Measurements from ENCODE around the gene PCID2.

The PCID2 gene

DNA sequence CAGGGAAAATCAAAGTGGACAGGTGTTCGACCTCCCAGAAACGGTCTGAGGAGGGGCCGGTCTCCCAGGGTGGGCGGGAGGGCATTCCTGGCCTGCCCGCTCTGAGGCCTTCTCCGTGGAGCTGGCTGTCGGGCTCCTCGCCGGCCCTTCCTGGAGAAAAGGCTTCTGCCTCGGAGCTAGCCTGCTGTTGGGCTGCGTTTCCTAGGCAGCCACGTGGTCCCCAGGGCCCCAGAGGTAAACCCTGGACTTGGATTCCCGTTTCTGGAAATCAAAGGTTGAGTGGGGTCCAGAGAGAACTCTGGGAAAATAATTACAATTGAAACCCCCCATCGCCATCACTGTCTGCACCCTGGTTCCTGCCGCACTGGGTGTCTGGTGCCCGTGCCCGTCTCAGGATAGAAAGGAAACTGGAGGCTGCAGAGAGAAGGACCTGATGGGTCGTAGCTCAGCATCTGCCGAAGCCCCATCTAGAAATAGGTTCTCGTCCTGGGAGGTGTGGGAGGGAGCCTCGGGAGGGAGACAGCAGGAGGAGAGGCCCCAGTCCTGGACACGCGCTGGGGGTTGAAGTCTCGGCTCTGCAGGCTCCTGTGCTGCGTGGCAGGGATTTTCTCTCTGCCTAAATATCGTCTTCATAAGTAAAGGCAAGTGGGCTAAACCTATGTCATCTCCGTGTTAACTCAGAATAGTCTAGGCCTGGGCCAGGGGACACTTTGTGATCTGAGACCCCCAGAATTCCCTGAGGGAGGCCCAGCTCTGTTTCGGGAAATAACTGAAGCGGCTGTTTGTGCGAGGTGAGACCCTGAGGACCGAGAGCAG lies 57.7 kb downstream of the PCID2 start:
- H3K4me1 Mint-ChIP-seq = peaks cover 23% of the 10 kb centered on the region
- H3K27me3 Mint-ChIP-seq (ENCODE audit: low read depth) = peaks cover 12% of the 10 kb centered on the region

DNA sequence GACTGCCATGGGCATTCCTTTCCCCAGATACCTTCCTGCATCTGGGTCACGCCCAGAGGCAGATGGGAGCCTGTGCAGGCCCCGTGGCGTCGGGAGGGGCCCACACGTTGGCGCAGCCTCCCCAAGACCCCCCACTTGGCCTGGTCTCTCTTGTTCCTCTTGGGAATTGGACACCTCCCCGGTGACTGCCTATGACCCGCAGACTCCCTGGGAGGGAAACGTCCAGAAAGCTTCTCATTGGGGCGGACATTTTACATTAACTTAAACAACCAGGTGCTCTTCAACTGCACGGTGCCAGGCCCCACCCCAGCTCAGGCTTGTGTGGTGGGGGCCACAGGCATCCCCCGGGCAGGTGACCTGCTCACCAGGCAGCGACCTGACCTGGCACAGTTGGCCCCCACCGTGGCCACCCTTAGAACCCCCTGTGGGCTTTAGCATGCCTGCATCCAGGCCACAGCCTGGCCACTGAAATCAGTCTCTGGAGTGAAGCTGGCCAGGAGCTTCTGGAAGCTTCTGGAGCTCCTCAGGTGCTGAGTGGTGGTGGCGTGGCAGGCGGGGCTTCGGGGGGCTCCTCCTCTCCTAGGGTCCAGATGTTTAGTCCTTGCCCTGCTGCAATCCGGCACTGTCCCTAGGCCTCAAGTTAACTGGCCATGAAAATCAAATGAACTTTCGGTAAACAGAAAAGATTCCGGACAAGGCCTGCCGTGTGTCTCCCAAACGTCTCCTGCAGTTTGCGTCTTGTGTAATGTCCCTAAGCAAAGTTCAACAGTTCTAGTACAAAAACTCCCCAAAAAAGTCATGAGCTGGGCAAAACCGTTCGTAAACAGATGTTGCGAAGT lies 58.5 kb downstream of the PCID2 start:
- Mint-ChIP-seq H3K36me3 (ENCODE audit: low read depth) (no peaks in the 10 kb centered on the region), H3K27me3 (ENCODE audit: low read depth) (peaks cover 12% of the 10 kb centered on the region), H3K4me1 (peaks cover 21% of the 10 kb centered on the region), H3K9me3 (no peaks in the 10 kb centered on the region), H3K27ac (peak overlapping the region in 2 of 3 experiments; percentile 22 to 49), H3K4me3 (no peak overlapping the region)
- no peak for TF ChIP-seq CTCF (IDR thresholded peaks at IDR 0.05; ENCODE audit: unreplicated experiment in 3 of 3)

More for the DNA sequence above, 57.7 kb downstream of the PCID2 start:
- Mint-ChIP-seq H3K36me3 (ENCODE audit: low read depth) (no peaks in the 10 kb centered on the region), H3K4me3 (peak overlapping the region; percentile 43 to 65 (median 49)), H3K27ac (peak overlapping the region in 2 of 3 experiments; percentile 22 to 84), H3K9me3 (no peaks in the 10 kb centered on the region)
- TF ChIP-seq CTCF (IDR thresholded peaks at IDR 0.05; ENCODE audit: unreplicated experiment in 3 of 3) = no peak

DNA sequence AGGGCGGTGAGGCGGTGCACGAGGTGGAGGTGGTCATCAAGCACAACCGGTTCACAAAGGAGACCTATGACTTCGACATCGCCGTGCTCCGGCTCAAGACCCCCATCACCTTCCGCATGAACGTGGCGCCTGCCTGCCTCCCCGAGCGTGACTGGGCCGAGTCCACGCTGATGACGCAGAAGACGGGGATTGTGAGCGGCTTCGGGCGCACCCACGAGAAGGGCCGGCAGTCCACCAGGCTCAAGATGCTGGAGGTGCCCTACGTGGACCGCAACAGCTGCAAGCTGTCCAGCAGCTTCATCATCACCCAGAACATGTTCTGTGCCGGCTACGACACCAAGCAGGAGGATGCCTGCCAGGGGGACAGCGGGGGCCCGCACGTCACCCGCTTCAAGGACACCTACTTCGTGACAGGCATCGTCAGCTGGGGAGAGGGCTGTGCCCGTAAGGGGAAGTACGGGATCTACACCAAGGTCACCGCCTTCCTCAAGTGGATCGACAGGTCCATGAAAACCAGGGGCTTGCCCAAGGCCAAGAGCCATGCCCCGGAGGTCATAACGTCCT lies 59.4 kb downstream of the PCID2 start:
- no peak overlapping the region for H3K4me3 Mint-ChIP-seq
- H3K27ac Mint-ChIP-seq = no peak overlapping the region
- no peak for TF ChIP-seq CTCF (IDR thresholded peaks at IDR 0.05; ENCODE audit: unreplicated experiment in 3 of 3)
- H3K9me3 Mint-ChIP-seq = no peaks in the 10 kb centered on the region
- no peaks in the 10 kb centered on the region for H3K36me3 Mint-ChIP-seq (ENCODE audit: low read depth)
- peaks cover 17% of the 10 kb centered on the region for H3K4me1 Mint-ChIP-seq
- H3K27me3 Mint-ChIP-seq (ENCODE audit: low read depth) = peaks cover 12% of the 10 kb centered on the region

DNA sequence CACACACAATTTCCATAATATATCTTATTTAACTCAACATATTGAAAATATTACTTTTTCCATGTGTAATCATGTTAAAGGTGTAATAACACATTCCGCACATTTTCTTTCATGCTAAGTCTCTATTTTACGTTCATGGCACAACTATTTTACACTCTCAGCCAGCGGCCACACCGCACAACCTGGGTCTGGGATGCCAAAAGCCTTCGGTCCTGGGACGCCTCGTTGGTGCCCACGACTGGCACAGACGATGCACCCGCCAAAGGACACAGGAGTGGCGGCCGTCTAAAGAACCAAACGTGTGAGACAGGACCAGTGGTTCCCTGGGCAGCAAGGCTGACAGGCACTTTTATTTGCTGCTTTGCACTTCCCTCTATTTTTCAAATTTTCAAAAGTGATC lies 60.1 kb downstream of the PCID2 start:
- no peaks in the 10 kb centered on the region for H3K36me3 Mint-ChIP-seq (ENCODE audit: low read depth)
- TF ChIP-seq CTCF (IDR thresholded peaks at IDR 0.05; ENCODE audit: unreplicated experiment in 3 of 3) = no peak
- H3K27me3 Mint-ChIP-seq (ENCODE audit: low read depth) = peaks cover 10% of the 10 kb centered on the region
- no peaks in the 10 kb centered on the region for H3K9me3 Mint-ChIP-seq
- H3K4me3 Mint-ChIP-seq = no peak overlapping the region
- no peak overlapping the region for H3K27ac Mint-ChIP-seq
- H3K4me1 Mint-ChIP-seq = peaks cover 17% of the 10 kb centered on the region

DNA sequence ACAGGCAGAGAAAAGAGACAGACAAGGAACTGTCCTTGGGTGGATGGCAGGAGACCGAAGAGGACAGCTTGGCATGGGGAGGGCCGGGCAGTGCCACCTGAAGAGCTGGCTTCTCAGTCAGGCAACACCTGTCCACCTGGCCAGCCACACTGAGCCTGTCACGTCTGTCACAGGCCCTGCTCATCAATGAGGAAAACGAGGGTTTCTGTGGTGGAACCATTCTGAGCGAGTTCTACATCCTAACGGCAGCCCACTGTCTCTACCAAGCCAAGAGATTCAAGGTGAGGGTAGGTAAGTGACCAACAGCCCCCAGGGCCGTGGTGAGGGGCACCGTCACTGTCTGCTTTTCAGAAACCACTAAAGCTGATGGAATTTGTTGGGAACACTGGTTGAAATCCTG lies 61.3 kb downstream of the PCID2 start:
- Mint-ChIP-seq H3K27ac (peak overlapping the region in 1 of 3 experiments; percentile 48), H3K9me3 (no peaks in the 10 kb centered on the region), H3K4me1 (peaks cover 9% of the 10 kb centered on the region), H3K36me3 (ENCODE audit: low read depth) (no peaks in the 10 kb centered on the region), H3K4me3 (no peak overlapping the region), H3K27me3 (ENCODE audit: low read depth) (peaks cover 2% of the 10 kb centered on the region)
- no peak for TF ChIP-seq CTCF (IDR thresholded peaks at IDR 0.05; ENCODE audit: unreplicated experiment in 3 of 3)

Data from nephron (organoid).